Common myeloid progenitor, CD34-positive (primary cell): ENCODE results near the gene ARHGEF33.

Source experiments
- CTCF ChIA-PET: fragments of 350-600 bp; sonication (Branson Sonifier 250); formaldehyde crosslinking; loops from one replicate; lab custom pipeline; 2021; ENCODE audit warnings: antibody characterized with exemption; lab: Charles Lee
- POLR2A ChIA-PET: fragments of 350-600 bp; sonication (Branson Sonifier 250); formaldehyde crosslinking; loops from one replicate; lab custom pipeline; 2021; ENCODE audit warnings: antibody characterized with exemption; lab: Charles Lee
- DNase-seq, 3 donors: peaks; one replicate each; pipeline versions ENCODE4 v3.0.0 to v3.0.0-alpha.2; 2013
- H3K27ac ChIP-seq, 2 experiments: 1 replicate in 1 of 2; 2 replicates in 1 of 2; pipeline ENCODE4 v1.7.0; 2013; ENCODE audit warnings: inconsistent platforms in 2 of 2, low read length in 2 of 2, mild to moderate bottlenecking in 2 of 2, low read depth in 1 of 2, moderate library complexity in 1 of 2; ENCODE audit not compliant: severe bottlenecking in 2 of 2, insufficient read depth in 1 of 2, poor library complexity in 1 of 2
- H3K27me3 ChIP-seq, 5 experiments: replicated peaks in 2 of 5; 1 replicate in 3 of 5; 2 replicates in 2 of 5; pipeline versions ENCODE4 v1.6.1 to v1.7.0; 2013; ENCODE audit warnings: low read length in 4 of 5, mild to moderate bottlenecking in 2 of 5, moderate library complexity in 2 of 5, inconsistent platforms in 1 of 5; ENCODE audit not compliant: insufficient read depth in 5 of 5, control insufficient read depth in 4 of 5
- H3K36me3 ChIP-seq, 4 experiments: 1 replicate in 2 of 4; 2 replicates in 2 of 4; pipeline versions ENCODE4 v1.6.1 to v1.7.0; 2013; ENCODE audit warnings: low read length in 3 of 4, control low read depth in 1 of 4, mild to moderate bottlenecking in 1 of 4; ENCODE audit not compliant: control insufficient read depth in 4 of 4, insufficient read depth in 4 of 4
- H3K4me1 ChIP-seq, 4 experiments: 1 replicate in 3 of 4; 2 replicates in 1 of 4; pipeline versions ENCODE4 v1.6.1 to v1.7.1; 2013; ENCODE audit warnings: low read length in 3 of 4, mild to moderate bottlenecking in 3 of 4, control low read depth in 1 of 4, inconsistent platforms in 1 of 4, moderate library complexity in 1 of 4; ENCODE audit not compliant: control insufficient read depth in 4 of 4, insufficient read depth in 4 of 4; ENCODE audit errors: control extremely low read depth in 1 of 4
- H3K4me3 ChIP-seq, 7 experiments: 1 replicate in 4 of 7; 2 replicates in 3 of 7; pipeline versions ENCODE4 v1.5.1 to v1.7.0; 2013; ENCODE audit warnings: mild to moderate bottlenecking in 7 of 7, low read length in 6 of 7, moderate library complexity in 6 of 7, inconsistent platforms in 2 of 7, low read depth in 2 of 7, control low read depth in 1 of 7; ENCODE audit not compliant: insufficient read depth in 4 of 7, control insufficient read depth in 1 of 7; ENCODE audit errors: extremely low read depth in 1 of 7
- H3K9me3 ChIP-seq, 5 experiments: 1 replicate in 4 of 5; 2 replicates in 1 of 5; pipeline versions ENCODE4 v1.6.1 to v1.7.1; 2013; ENCODE audit warnings: low read length in 4 of 5, mild to moderate bottlenecking in 2 of 5, inconsistent platforms in 1 of 5, low read depth in 1 of 5, moderate library complexity in 1 of 5; ENCODE audit not compliant: control insufficient read depth in 4 of 5, insufficient read depth in 2 of 5; ENCODE audit errors: control extremely low read depth in 1 of 5
- WGBS: methylation state at CpG from one replicate; pipeline ENCODE4 v1.1.5; 2013; ENCODE audit not compliant: insufficient coverage; 5-methylcytosine and 5-hydroxymethylcytosine counted together

ARHGEF33 gene

DNA sequence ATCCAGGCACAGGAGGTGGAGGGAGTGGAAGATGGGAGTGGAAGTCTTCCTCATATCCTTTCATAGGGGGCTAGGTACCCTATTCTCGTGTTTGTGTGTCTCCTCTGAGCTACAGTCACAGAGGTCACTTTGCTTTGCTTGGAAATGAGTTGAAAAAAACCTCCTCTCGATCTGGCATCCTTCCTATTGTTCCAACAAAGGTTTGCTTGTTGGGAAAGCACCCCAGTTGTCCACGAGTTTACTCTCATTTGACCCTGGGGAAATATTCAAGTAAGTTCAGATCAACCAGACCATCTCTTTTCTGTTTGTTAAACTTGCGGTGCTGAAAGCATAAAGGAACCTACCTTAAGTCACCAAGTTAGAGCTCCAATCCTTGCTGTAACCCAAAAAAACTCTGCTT, 59.3 kb downstream of the ARHGEF33 start:
- no peaks in the 10 kb centered on the region for H3K27me3 ChIP-seq
- H3K4me3 ChIP-seq = no peak overlapping the region
- CTCF ChIA-PET = interaction anchor here (1.2 to 6.5 kb wide), 5 partner anchors 8 to 284 kb away, joined by 3 to 60 read pairs (median 4); no protein-coding TSS in a partner anchor
- 100% methylated on average over 3 of the region's 4 CpGs for WGBS
- POLR2A ChIA-PET = no interaction called here
- no peak overlapping the region for H3K27ac ChIP-seq
- H3K9me3 ChIP-seq = no peaks in the 10 kb centered on the region
- H3K36me3 ChIP-seq = no peaks in the 10 kb centered on the region
- H3K4me1 ChIP-seq = no peaks in the 10 kb centered on the region
- no peak for DNase-seq

GRCh38 chr2:38951766-38952165, 62.1 kb downstream of the ARHGEF33 start:
- Histone ChIP-seq H3K27me3 (peaks cover 0 to 4% (median 0%) of the 10 kb centered on the region in 5 experiments), H3K36me3 (no peaks in the 10 kb centered on the region), H3K4me3 (no peak overlapping the region), H3K9me3 (no peaks in the 10 kb centered on the region), H3K4me1 (no peaks in the 10 kb centered on the region), H3K27ac (no peak overlapping the region)
- no peak for DNase-seq
- POLR2A ChIA-PET = no interaction called here
- CTCF ChIA-PET = no interaction called here

DNA sequence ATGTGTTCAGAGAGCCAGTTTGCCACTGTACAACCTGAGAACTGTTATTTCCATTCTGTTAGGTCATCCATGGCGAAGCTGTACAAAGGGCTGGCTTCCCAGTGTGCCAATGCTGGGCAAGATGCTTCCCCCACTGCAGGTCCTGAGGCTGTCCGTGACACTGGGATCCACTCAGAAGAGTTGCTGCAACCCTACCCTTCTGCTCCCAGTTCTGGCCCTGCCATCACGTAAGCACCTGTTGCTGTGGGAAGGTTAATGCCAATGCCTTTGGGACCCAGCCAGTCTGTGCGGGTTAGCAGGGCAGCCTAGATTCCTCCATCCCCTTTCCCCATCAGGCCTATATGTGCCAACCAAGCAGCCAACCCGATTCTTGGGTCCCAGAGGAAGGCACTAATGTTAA, 68.3 kb downstream of the ARHGEF33 start:
- H3K27ac ChIP-seq = no peak overlapping the region
- no peaks in the 10 kb centered on the region for H3K36me3 ChIP-seq
- H3K4me1 ChIP-seq = peaks cover 0 to 12% (median 7%) of the 10 kb centered on the region in 4 experiments
- no peak overlapping the region for H3K4me3 ChIP-seq
- no peak for DNase-seq
- CTCF ChIA-PET = no interaction called here
- 95% methylated on average over 3 of the region's 5 CpGs for WGBS
- peaks cover 0 to 5% (median 0%) of the 10 kb centered on the region in 5 experiments for H3K9me3 ChIP-seq
- POLR2A ChIA-PET = no interaction called here
- peaks cover 3 to 20% (median 7%) of the 10 kb centered on the region in 5 experiments for H3K27me3 ChIP-seq

GRCh38 chr2:38959466-38959865, 69.8 kb downstream of the ARHGEF33 start:
- no peak for DNase-seq
- POLR2A ChIA-PET = interaction anchor here (0.7 kb wide), 1 partner anchor 1095 kb away, joined by 4 read pairs; no protein-coding TSS in a partner anchor
- CTCF ChIA-PET = interaction anchor here (1.2 kb wide), 1 partner anchor 12 kb away, joined by 7 read pairs; no protein-coding TSS in a partner anchor
- H3K4me3 ChIP-seq = peak overlapping the region in 3 of 7 experiments; percentile 45 to 69 (median 55)
- H3K36me3 ChIP-seq = no peaks in the 10 kb centered on the region
- no peak overlapping the region for H3K27ac ChIP-seq
- peaks cover 3 to 20% (median 7%) of the 10 kb centered on the region in 5 experiments for H3K27me3 ChIP-seq
- H3K4me1 ChIP-seq = peaks cover 0 to 12% (median 7%) of the 10 kb centered on the region in 4 experiments
- peaks cover 0 to 5% (median 0%) of the 10 kb centered on the region in 5 experiments for H3K9me3 ChIP-seq
- WGBS = 87% methylated on average over 15 of the region's 24 CpGs

DNA sequence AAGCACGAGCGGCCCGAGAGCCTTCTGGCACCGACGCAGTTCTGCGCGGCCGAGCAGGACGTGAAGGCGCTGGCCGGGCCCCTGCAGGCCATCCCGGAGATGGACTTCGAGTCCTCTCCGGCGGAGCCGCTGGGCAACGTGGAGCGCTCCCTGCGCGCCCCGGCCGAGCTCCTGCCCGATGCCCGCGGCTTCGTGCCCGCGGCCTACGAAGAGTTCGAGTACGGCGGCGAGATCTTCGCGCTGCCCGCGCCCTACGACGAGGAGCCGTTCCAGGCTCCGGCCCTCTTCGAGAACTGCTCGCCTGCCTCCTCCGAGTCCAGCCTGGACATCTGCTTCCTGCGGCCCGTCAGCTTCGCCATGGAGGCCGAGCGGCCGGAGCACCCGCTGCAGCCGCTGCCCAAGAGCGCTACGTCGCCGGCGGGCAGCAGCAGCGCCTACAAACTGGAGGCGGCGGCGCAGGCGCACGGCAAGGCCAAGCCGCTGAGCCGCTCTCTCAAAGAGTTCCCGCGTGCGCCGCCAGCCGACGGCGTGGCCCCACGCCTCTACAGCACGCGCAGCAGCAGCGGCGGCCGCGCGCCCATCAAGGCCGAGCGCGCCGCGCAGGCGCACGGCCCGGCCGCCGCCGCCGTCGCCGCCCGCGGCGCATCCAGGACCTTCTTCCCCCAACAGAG, 70.4 kb downstream of the ARHGEF33 start:
- Histone ChIP-seq H3K9me3 (peaks cover 0 to 5% (median 0%) of the 10 kb centered on the region in 5 experiments), H3K36me3 (no peaks in the 10 kb centered on the region), H3K4me1 (peaks cover 0 to 12% (median 7%) of the 10 kb centered on the region in 4 experiments), H3K4me3 (peak overlapping the region in 5 of 7 experiments; percentile 23 to 69 (median 51)), H3K27ac (no peak overlapping the region), H3K27me3 (peaks cover 3 to 20% (median 7%) of the 10 kb centered on the region in 5 experiments)
- ChIA-PET POLR2A (interaction anchor here (0.7 kb wide), 1 partner anchor 1094 kb away, joined by 4 read pairs; no protein-coding TSS in a partner anchor), CTCF (interaction anchor here (1.2 kb wide), 1 partner anchor 12 kb away, joined by 7 read pairs; no protein-coding TSS in a partner anchor)
- DNase-seq = peak; percentile 82 to 92 (median 88)
- WGBS = 14% methylated on average over 78 of the region's 97 CpGs

- Histone ChIP-seq H3K4me1 (peaks cover 0 to 12% (median 7%) of the 10 kb centered on the region in 4 experiments), H3K27me3 (peaks cover 3 to 20% (median 7%) of the 10 kb centered on the region in 5 experiments), H3K36me3 (no peaks in the 10 kb centered on the region), H3K9me3 (peaks cover 0 to 5% (median 0%) of the 10 kb centered on the region in 5 experiments), H3K27ac (no peak overlapping the region), H3K4me3 (peak overlapping the region in 3 of 7 experiments; percentile 23 to 69 (median 32))
- ChIA-PET CTCF (no interaction called here), POLR2A (no interaction called here)
- 79% methylated on average over 29 of the region's 34 CpGs for WGBS
- DNase-seq = no peak
Measured at GRCh38 chr2:38960609-38961320, 71.1 kb downstream of the ARHGEF33 start.
